ENCODE measurements around the gene NOL9.
"Not testable (repeated sequence)": the region's sequence is repeated elsewhere in the genome, so short reads cannot be mapped to it uniquely, and the experiment has no call there.

The NOL9 gene

GRCh38 chr1:6559161-6559560 lies 4.8 kb upstream of the NOL9 start:
- H3K9me3 ChIP-seq (ENCODE audit: insufficient read depth, low read depth, low read length); H3K4me1 ChIP-seq (ENCODE audit: control insufficient read depth in 1 of 2, insufficient read depth in 2 of 2, low read length in 2 of 2); H2AFZ ChIP-seq (ENCODE audit: insufficient read depth, low read length, poor library complexity); H3K9ac ChIP-seq (ENCODE audit: low read length); H3K4ac ChIP-seq (ENCODE audit: low read depth, low read length); H3K27ac ChIP-seq (ENCODE audit: low read depth, low read length); H3K23ac ChIP-seq (ENCODE audit: low read length); H4K8ac ChIP-seq (ENCODE audit: low read depth, low read length); H3K79me2 ChIP-seq (ENCODE audit: control insufficient read depth, insufficient read depth, low read length, poor library complexity); H4K91ac ChIP-seq (ENCODE audit: low read depth, low read length); H3K4me3 ChIP-seq (ENCODE audit: low read depth, low read length); H3K4me2 ChIP-seq (ENCODE audit: low read length); H3K27me3 ChIP-seq (ENCODE audit: insufficient read depth, low read length); H2BK5ac ChIP-seq (ENCODE audit: low read depth, low read length, poor library complexity); H2BK120ac ChIP-seq (ENCODE audit: insufficient read depth, low read length, poor library complexity); H3K18ac ChIP-seq (ENCODE audit: low read length); H2AK5ac ChIP-seq (ENCODE audit: low read length); H2BK12ac ChIP-seq (ENCODE audit: low read length); H3K14ac ChIP-seq (ENCODE audit: low read length); H4K12ac ChIP-seq (ENCODE audit: low read depth, low read length); H3K79me1 ChIP-seq (ENCODE audit: low read length); DNase-seq; H3K36me3 ChIP-seq (ENCODE audit: control insufficient read depth in 1 of 2, insufficient read depth in 2 of 2, low read length in 2 of 2): not testable (repeated sequence)
- no CpG with 5 or more reads among the region's 11 CpGs for WGBS (ENCODE audit: extremely low coverage, insufficient coverage, insufficient read length)

DNA sequence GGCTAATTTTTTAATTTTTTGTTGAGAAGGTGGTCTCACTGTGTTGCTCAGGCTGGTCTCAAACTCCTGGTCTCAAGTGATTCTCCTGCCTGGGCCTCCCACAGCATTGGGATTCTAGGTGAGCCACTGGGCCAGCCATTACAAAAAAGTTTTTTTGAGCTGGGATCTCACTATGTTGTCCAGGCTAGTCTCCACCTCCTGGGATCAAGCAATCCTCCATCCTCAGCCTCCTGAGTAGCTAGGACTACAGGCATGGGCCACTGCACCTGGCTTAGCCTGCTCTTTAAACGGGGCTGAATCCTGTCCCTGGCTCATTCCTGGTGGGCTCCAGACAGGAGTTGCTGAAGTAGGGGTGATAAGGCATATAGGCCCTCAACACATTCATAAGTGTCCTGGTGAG lies 3.3 kb upstream of the NOL9 start:
- DNase-seq: no peak
- Histone ChIP-seq H2BK120ac (ENCODE audit: insufficient read depth, low read length, poor library complexity) (no peak overlapping the region), H3K27ac (ENCODE audit: low read depth, low read length) (no peak overlapping the region), H3K4me1 (ENCODE audit: control insufficient read depth in 1 of 2, insufficient read depth in 2 of 2, low read length in 2 of 2) (peaks cover 3% of the 10 kb centered on the region in 2 experiments), H3K79me1 (ENCODE audit: low read length) (peaks cover 2% of the 10 kb centered on the region), H3K4me2 (ENCODE audit: low read length) (no peak overlapping the region), H3K4me3 (ENCODE audit: low read depth, low read length) (no peak overlapping the region), H4K8ac (ENCODE audit: low read depth, low read length) (no peak overlapping the region), H4K12ac (ENCODE audit: low read depth, low read length) (no peak overlapping the region), H3K14ac (ENCODE audit: low read length) (no peak overlapping the region), H4K91ac (ENCODE audit: low read depth, low read length) (no peak overlapping the region), H3K79me2 (ENCODE audit: control insufficient read depth, insufficient read depth, low read length, poor library complexity) (peaks cover 8% of the 10 kb centered on the region), H3K4ac (ENCODE audit: low read depth, low read length) (no peak overlapping the region), H2AK5ac (ENCODE audit: low read length) (no peak overlapping the region), H3K9me3 (ENCODE audit: insufficient read depth, low read depth, low read length) (peaks cover 4% of the 10 kb centered on the region), H3K23ac (ENCODE audit: low read length) (no peak overlapping the region), H3K27me3 (ENCODE audit: insufficient read depth, low read length) (no peaks in the 10 kb centered on the region), H2BK12ac (ENCODE audit: low read length) (no peak overlapping the region), H3K9ac (ENCODE audit: low read length) (no peak overlapping the region), H3K18ac (ENCODE audit: low read length) (no peak overlapping the region), H2AFZ (ENCODE audit: insufficient read depth, low read length, poor library complexity) (no peak overlapping the region), H3K36me3 (ENCODE audit: control insufficient read depth in 1 of 2, insufficient read depth in 2 of 2, low read length in 2 of 2) (no peaks in the 10 kb centered on the region), H2BK5ac (ENCODE audit: low read depth, low read length, poor library complexity) (no peak overlapping the region)
- WGBS (ENCODE audit: extremely low coverage, insufficient coverage, insufficient read length): no CpG with 5 or more reads among the region's 1 CpG

DNA sequence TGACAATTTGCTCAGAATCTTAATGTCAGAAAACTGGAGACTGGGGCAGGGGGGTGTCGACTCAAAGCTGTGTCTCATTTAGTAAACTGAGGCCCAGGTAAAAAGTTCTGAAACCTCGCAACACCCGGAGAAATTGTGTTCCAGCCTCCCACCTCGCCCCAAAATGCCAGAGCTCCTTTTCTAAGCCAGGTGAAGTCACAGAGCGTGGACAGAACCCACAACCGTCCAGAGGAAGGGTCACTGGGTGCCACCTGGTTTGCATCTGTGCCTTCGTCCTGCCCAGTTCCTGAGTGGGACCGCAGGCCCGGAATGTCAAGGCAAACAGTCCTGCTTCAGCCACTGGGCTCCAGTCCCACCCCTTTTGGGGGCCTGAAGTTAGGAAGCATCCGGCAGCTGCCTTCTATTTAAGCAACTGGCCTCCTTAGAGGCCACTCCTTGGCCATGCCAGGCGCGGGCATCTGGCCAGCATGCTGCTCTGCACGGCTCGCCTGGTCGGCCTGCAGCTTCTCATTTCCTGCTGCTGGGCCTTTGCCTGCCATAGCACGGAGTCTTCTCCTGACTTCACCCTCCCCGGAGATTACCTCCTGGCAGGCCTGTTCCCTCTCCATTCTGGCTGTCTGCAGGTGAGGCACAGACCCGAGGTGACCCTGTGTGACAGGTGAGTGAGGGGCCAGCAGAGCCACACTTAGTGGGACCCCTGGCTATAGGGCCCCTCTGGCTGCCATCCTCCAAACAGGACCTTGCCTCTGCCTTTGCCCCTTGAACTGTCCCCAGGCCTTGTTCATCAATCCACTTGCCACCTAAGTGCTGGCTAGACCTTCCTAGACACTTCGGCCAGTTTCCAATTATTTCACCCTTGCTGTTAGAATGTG lies 830 bp upstream of the NOL9 start, which contains the start of gene TAS1R1:
Gene TAS1R1, plus strand, starts transcription at position 401 of the 872 bp plus-strand sequence. Its CDS starts 67 bp downstream, at position 468.
- Histone ChIP-seq H3K79me2 (ENCODE audit: control insufficient read depth, insufficient read depth, low read length, poor library complexity) (peaks cover 8% of the 10 kb centered on the region), H3K27ac (ENCODE audit: low read depth, low read length) (no peak within 1 kb of the TSS), H4K91ac (ENCODE audit: low read depth, low read length) (peak within 1 kb of the TSS; percentile 71), H3K27me3 (ENCODE audit: insufficient read depth, low read length) (no peaks in the 10 kb centered on the region), H3K4me1 (ENCODE audit: control insufficient read depth in 1 of 2, insufficient read depth in 2 of 2, low read length in 2 of 2) (peaks cover 3% of the 10 kb centered on the region in 2 experiments), H4K12ac (ENCODE audit: low read depth, low read length) (peak within 1 kb of the TSS; percentile 82), H2BK12ac (ENCODE audit: low read length) (no peak within 1 kb of the TSS), H3K9me3 (ENCODE audit: insufficient read depth, low read depth, low read length) (peaks cover 2% of the 10 kb centered on the region), H3K79me1 (ENCODE audit: low read length) (peaks cover 2% of the 10 kb centered on the region), H3K23ac (ENCODE audit: low read length) (no peak within 1 kb of the TSS), H2BK120ac (ENCODE audit: insufficient read depth, low read length, poor library complexity) (no peak within 1 kb of the TSS), H3K4me2 (ENCODE audit: low read length) (peak within 1 kb of the TSS; percentile 96), H4K8ac (ENCODE audit: low read depth, low read length) (peak within 1 kb of the TSS; percentile 97), H3K18ac (ENCODE audit: low read length) (peak within 1 kb of the TSS; percentile 87), H2AK5ac (ENCODE audit: low read length) (no peak within 1 kb of the TSS), H3K4ac (ENCODE audit: low read depth, low read length) (peak within 1 kb of the TSS; percentile 64), H2BK5ac (ENCODE audit: low read depth, low read length, poor library complexity) (peak within 1 kb of the TSS; percentile 82), H2AFZ (ENCODE audit: insufficient read depth, low read length, poor library complexity) (peak within 1 kb of the TSS; percentile 86), H3K14ac (ENCODE audit: low read length) (peak within 1 kb of the TSS; percentile 71), H3K36me3 (ENCODE audit: control insufficient read depth in 1 of 2, insufficient read depth in 2 of 2, low read length in 2 of 2) (peaks cover 3 to 6% of the 10 kb centered on the region in 2 experiments), H3K9ac (ENCODE audit: low read length) (peak within 1 kb of the TSS; percentile 100), H3K4me3 (ENCODE audit: low read depth, low read length) (peak within 1 kb of the TSS; percentile 98)
- DNase-seq: no peak
- WGBS (ENCODE audit: extremely low coverage, insufficient coverage, insufficient read length): no CpG with 5 or more reads among the region's 19 CpGs

DNA sequence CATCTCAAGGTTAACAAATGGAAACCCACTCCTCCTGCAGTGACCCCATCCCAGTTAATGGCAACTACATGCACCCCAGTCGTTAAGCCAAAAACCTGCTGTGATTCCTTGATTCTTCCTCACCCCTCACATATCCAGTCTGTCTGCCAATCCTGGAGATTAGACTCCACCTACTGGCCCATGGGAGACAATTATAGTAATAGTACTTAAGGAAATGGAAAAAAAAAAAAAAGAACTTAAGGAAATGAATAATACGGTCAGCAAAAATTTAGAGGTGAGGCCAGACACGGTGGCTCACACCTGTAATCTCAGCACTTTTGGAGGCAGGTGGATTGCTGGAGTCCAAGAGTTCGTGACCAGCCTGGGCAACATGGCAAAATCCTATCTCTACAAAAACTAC lies 7.0 kb downstream of the NOL9 start:
- Histone ChIP-seq H3K14ac (ENCODE audit: low read length) (no peak overlapping the region), H2AK5ac (ENCODE audit: low read length) (no peak overlapping the region), H4K8ac (ENCODE audit: low read depth, low read length) (no peak overlapping the region), H2BK5ac (ENCODE audit: low read depth, low read length, poor library complexity) (no peak overlapping the region), H2BK12ac (ENCODE audit: low read length) (no peak overlapping the region), H3K9me3 (ENCODE audit: insufficient read depth, low read depth, low read length) (peaks cover 1% of the 10 kb centered on the region), H3K4me3 (ENCODE audit: low read depth, low read length) (no peak overlapping the region), H2BK120ac (ENCODE audit: insufficient read depth, low read length, poor library complexity) (no peak overlapping the region), H4K12ac (ENCODE audit: low read depth, low read length) (no peak overlapping the region), H3K9ac (ENCODE audit: low read length) (no peak overlapping the region), H3K27ac (ENCODE audit: low read depth, low read length) (no peak overlapping the region), H3K79me2 (ENCODE audit: control insufficient read depth, insufficient read depth, low read length, poor library complexity) (no peaks in the 10 kb centered on the region), H4K91ac (ENCODE audit: low read depth, low read length) (no peak overlapping the region), H3K18ac (ENCODE audit: low read length) (no peak overlapping the region), H3K27me3 (ENCODE audit: insufficient read depth, low read length) (no peaks in the 10 kb centered on the region), H3K4me1 (ENCODE audit: control insufficient read depth in 1 of 2, insufficient read depth in 2 of 2, low read length in 2 of 2) (no peaks in the 10 kb centered on the region), H3K36me3 (ENCODE audit: control insufficient read depth in 1 of 2, insufficient read depth in 2 of 2, low read length in 2 of 2) (peaks cover 38 to 66% of the 10 kb centered on the region in 2 experiments), H3K4ac (ENCODE audit: low read depth, low read length) (no peak overlapping the region), H2AFZ (ENCODE audit: insufficient read depth, low read length, poor library complexity) (no peak overlapping the region), H3K4me2 (ENCODE audit: low read length) (no peak overlapping the region), H3K23ac (ENCODE audit: low read length) (no peak overlapping the region), H3K79me1 (ENCODE audit: low read length) (no peaks in the 10 kb centered on the region)
- no peak for DNase-seq
- WGBS (ENCODE audit: extremely low coverage, insufficient coverage, insufficient read length): no CpG with 5 or more reads among the region's 4 CpGs

Data from trophoblast cell (in vitro differentiated cells and primary cell).